Duodenal mucosa (tissue), 2 donors: ENCODE results near the gene COL4A6.

Source experiments
- H3K27ac ChIP-seq: one replicate; pipeline ENCODE4 v1.7.0; 2013; ENCODE audit warnings: low read depth, low read length
- H3K27me3 ChIP-seq, 2 donors: one replicate each; pipeline ENCODE4 v1.7.0; 2013; ENCODE audit warnings: low read length in 2 of 2, control low read depth in 1 of 2; ENCODE audit not compliant: insufficient read depth in 2 of 2, control insufficient read depth in 1 of 2
- H3K36me3 ChIP-seq, 2 donors: one replicate each; pipeline ENCODE4 v1.7.0; 2013; ENCODE audit warnings: low read length in 2 of 2, control low read depth in 1 of 2; ENCODE audit not compliant: insufficient read depth in 2 of 2, control insufficient read depth in 1 of 2
- H3K4me1 ChIP-seq, 2 donors: one replicate each; pipeline ENCODE4 v1.7.0; 2013; ENCODE audit warnings: low read length in 2 of 2, control low read depth in 1 of 2; ENCODE audit not compliant: insufficient read depth in 2 of 2, control insufficient read depth in 1 of 2
- H3K4me3 ChIP-seq, 2 donors: one replicate each; pipeline ENCODE4 v1.7.0; 2013; ENCODE audit warnings: low read length in 2 of 2, low read depth in 1 of 2
- H3K9ac ChIP-seq, 2 donors: one replicate each; pipeline ENCODE4 v1.7.0; 2013; ENCODE audit warnings: low read length in 2 of 2, low read depth in 1 of 2
- H3K9me3 ChIP-seq, 2 donors: one replicate each; pipeline ENCODE4 v1.7.0; 2013; ENCODE audit warnings: low read length in 2 of 2, control low read depth in 1 of 2; ENCODE audit not compliant: control insufficient read depth in 1 of 2

Gene COL4A6

DNA sequence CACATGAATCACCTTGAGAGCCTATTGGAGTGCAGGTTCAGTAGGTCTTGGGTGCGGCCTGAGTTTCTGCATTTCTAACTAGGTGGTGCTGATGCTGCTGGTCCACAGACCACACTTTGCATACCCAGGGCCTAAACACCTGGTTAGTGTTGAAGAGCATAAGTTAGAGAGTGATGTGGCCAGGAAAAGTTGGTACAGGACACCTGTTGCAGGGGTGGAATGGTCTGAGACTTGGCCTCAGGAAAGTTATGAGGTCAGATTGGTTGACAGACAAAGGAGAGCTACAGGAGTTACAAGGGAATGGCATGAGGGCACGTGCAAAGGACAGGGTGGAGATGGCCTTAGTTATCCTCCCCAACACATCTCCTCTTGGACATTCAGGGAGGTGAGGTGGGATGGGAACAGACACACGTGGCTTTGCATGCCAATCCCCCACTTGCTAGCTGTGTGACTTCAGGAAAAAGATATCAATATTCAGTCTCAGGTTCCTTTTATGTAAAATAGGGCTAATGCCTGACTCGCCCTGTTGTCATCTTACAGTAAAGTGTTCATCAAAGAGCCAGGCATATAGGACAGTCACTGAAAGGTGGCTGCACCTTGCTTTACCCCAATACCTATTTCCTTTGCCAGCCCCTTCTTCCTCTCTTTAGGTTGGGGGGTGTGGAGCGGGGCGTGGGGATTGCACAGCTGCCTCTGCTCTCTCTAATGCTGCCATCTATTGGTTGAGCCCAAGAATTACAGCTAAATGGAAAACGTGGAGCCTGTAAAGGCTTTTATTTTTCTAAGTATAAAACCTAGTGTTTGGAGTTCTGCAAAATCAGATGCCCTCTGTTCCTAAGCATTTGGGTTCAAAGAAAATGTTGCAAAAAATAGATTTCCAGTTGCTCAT, 299.2 kb downstream of the COL4A6 start:
- no peaks in the 10 kb centered on the region for H3K9me3 ChIP-seq
- no peak overlapping the region for H3K27ac ChIP-seq
- H3K36me3 ChIP-seq, result peaks cover 14 to 26% of the 10 kb centered on the region in 2 donors
- H3K9ac ChIP-seq, result no peak overlapping the region
- no peaks in the 10 kb centered on the region for H3K4me1 ChIP-seq
- no peak overlapping the region for H3K4me3 ChIP-seq
- H3K27me3 ChIP-seq, result no peaks in the 10 kb centered on the region

DNA sequence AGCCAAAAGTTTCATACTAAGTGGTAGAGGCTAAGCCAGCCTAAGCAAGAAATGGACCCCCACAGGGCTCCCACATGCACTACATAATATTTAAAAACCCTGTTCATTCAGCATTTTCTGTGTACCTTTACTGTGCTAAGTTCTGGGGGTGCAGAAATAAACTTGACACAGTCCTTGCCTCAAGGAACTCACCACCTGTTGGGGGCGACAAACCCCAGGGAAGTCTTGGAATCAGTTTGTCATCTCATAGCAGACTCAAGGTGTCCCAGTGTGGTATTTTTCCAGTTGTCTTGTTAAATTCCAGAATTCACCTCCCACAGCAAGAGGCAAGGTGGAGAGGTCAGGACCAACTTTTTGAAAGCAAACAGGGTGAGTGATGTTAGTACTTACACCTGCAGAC, 303.5 kb downstream of the COL4A6 start:
- Histone ChIP-seq H3K4me3 (no peak overlapping the region), H3K36me3 (peaks cover 14 to 26% of the 10 kb centered on the region in 2 donors), H3K4me1 (no peaks in the 10 kb centered on the region), H3K9me3 (no peaks in the 10 kb centered on the region), H3K9ac (no peak overlapping the region), H3K27ac (no peak overlapping the region), H3K27me3 (no peaks in the 10 kb centered on the region)

DNA sequence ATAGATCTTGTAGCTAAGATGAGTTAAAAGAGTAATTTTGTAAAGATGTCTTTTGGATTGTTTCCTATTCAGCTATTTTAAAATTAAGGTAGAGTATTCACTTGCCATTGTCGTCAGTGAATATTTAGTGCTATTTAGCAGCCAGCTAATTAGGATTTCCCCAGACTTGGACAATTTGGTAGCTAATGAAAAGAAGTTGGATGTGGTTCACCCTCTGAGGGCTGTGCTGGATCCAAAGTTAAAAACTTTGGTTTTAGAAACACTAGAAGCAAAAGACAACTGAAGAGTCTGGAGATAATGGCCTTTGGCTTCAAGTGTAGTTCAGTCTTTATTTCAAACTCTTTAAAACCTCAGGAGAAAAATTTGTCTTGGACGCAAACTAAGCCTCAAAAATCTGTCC, 305.3 kb downstream of the COL4A6 start:
- Histone ChIP-seq H3K4me1 (no peaks in the 10 kb centered on the region), H3K4me3 (no peak overlapping the region), H3K27ac (no peak overlapping the region), H3K36me3 (peaks cover 9 to 16% of the 10 kb centered on the region in 2 donors), H3K9me3 (no peaks in the 10 kb centered on the region), H3K27me3 (no peaks in the 10 kb centered on the region), H3K9ac (no peak overlapping the region)

DNA sequence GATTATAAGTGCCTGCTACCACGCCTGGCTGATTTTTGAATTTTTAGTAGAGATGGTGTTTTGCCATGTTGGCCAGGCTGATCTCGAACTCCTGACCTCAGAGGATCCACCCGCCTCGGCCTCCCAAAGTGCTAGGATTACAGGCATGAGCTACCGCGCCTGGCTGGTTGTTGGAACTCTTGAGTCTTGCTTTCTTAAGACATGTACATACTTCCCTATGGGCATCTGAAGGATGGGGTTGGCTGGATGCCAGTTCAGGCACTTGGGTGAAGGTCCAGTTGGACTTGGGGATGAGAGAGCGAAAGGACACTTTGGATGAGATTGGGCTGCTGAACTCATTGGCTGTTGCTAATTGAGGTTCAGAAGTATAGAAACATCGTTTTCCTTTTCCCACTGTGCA, 306.2 kb downstream of the COL4A6 start:
- Histone ChIP-seq H3K36me3 (peaks cover 9 to 18% of the 10 kb centered on the region in 2 donors), H3K27me3 (no peaks in the 10 kb centered on the region), H3K9ac (no peak overlapping the region), H3K9me3 (no peaks in the 10 kb centered on the region), H3K4me3 (no peak overlapping the region), H3K27ac (no peak overlapping the region), H3K4me1 (no peaks in the 10 kb centered on the region)

DNA sequence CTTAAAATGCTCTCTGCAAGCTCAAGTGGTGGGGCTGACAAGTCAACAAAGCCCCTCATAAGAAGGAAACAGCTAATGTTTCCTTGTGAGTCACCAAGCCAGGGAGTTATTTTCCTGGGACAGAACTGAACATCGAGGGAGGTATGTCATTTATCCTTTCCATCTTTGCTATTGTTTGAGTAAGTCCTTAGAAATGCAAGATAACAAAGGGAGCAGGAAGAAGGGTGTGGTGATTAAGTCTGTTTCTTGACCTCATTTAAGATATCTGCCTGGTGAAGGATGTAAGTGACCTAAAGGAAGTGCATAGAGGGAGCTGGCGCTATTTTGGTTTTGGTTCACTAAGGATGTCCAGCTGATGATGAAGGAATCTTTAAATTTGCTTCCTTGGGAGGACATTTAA, 306.8 kb downstream of the COL4A6 start:
- Histone ChIP-seq H3K36me3 (peaks cover 9 to 23% of the 10 kb centered on the region in 2 donors), H3K4me1 (no peaks in the 10 kb centered on the region), H3K9me3 (no peaks in the 10 kb centered on the region), H3K9ac (no peak overlapping the region), H3K27ac (no peak overlapping the region), H3K27me3 (no peaks in the 10 kb centered on the region), H3K4me3 (no peak overlapping the region)

DNA sequence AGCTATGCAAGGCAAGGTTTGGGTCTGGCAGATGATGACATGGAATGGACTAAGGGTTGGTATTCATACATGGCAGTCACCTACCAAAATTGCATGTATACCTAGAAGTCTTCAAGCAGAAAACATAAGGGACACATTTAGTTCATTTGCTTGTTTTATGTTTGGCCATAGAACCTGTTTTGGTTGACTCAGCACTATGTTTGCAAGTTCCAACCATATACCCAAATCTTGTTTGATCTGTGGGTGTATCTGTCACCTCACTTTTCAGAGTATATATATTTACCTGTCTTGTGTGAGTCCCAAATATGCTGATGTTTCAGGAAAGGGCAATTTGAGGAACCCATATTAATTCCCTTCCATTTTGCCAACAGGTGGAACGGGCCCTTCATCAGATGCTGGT, 307.3 kb downstream of the COL4A6 start:
- Histone ChIP-seq H3K9ac (no peak overlapping the region), H3K36me3 (peaks cover 9 to 23% of the 10 kb centered on the region in 2 donors), H3K27me3 (no peaks in the 10 kb centered on the region), H3K4me3 (no peak overlapping the region), H3K4me1 (no peaks in the 10 kb centered on the region), H3K27ac (no peak overlapping the region), H3K9me3 (no peaks in the 10 kb centered on the region)

DNA sequence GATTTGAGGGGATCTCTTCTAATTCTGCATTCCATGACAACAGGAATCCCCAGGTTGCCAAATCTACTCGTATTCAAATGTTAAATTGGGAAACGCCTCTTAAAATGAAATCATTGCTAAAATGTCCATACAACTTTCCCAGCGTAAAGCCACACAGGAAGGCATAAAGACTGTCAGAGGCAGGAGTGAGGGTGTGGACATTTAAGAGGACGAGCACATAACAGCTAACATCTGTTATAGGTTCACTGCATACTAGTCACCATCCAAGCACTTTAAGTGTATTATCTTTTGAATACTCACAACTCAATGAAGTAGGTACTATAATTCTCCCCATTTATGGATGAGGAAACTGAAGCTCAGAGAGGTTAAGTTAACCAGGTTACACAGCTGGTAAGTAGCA, 311.1 kb downstream of the COL4A6 start:
- Histone ChIP-seq H3K4me3 (no peak overlapping the region), H3K27ac (no peak overlapping the region), H3K9me3 (no peaks in the 10 kb centered on the region), H3K9ac (no peak overlapping the region), H3K27me3 (no peaks in the 10 kb centered on the region), H3K36me3 (peaks cover 0 to 11% of the 10 kb centered on the region in 2 donors), H3K4me1 (no peaks in the 10 kb centered on the region)

DNA sequence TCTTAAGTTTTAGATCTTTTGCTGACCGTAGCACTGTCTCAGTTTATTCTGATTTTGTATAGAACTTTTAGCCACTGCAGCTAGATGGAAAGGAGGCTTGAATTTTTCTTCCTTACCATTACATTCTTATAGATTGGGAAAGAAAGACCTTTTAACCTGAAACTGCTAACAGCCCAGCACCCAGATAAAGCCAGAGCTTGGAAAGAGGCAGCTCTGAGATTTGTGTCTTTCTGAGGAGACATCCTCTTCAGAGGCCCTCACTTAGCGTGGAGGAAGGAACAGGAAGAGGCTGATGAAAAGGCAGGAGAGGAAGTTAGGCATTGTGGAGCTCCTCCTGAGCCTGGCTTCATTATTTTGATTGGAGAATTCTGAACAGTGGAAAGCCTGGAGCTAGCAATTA, 311.6 kb downstream of the COL4A6 start:
- no peaks in the 10 kb centered on the region for H3K27me3 ChIP-seq
- no peak overlapping the region for H3K27ac ChIP-seq
- no peaks in the 10 kb centered on the region for H3K4me1 ChIP-seq
- H3K9ac ChIP-seq, result no peak overlapping the region
- H3K36me3 ChIP-seq, result peaks cover 0 to 11% of the 10 kb centered on the region in 2 donors
- no peaks in the 10 kb centered on the region for H3K9me3 ChIP-seq
- H3K4me3 ChIP-seq, result no peak overlapping the region

DNA sequence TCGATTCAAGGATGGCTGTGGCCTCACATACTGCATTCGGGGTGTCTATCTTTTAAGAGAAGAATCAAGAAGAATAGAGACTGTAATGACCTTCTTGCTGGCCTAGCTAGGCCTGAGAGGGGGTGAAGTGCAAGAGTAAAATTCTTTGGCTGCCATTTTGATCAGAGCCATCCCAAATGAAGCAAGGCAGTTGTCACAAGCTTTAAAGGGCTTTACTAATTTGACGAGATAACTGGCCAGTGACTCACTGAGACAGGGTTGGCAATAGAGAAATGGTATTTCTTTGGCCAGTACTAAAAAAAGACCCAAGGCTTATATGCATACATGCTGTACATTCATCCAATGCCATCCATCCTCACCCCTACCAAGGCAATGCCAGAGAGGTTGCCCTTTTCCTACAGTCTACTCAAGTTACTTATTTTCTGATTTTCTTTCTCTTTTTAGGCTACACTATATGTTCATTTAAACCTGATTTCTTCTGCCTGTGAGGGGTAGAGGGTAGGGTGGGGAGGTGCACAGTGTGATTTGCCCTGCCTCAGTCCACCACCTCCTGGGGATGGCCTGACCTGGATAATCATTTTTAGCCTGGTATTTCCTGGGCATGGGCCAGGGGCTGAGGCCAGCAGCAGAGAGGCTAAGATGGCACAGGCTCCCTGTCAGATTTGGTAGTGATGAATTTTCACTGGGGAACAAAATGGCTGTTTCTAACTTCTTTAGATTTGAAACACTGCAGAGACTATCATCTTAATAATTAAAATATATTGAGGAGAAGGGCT, 314.4 kb downstream of the COL4A6 start:
- no peaks in the 10 kb centered on the region for H3K9me3 ChIP-seq
- no peaks in the 10 kb centered on the region for H3K27me3 ChIP-seq
- H3K9ac ChIP-seq, result no peak overlapping the region
- peaks cover 0 to 7% of the 10 kb centered on the region in 2 donors for H3K36me3 ChIP-seq
- no peak overlapping the region for H3K27ac ChIP-seq
- no peaks in the 10 kb centered on the region for H3K4me1 ChIP-seq
- H3K4me3 ChIP-seq, result no peak overlapping the region

DNA sequence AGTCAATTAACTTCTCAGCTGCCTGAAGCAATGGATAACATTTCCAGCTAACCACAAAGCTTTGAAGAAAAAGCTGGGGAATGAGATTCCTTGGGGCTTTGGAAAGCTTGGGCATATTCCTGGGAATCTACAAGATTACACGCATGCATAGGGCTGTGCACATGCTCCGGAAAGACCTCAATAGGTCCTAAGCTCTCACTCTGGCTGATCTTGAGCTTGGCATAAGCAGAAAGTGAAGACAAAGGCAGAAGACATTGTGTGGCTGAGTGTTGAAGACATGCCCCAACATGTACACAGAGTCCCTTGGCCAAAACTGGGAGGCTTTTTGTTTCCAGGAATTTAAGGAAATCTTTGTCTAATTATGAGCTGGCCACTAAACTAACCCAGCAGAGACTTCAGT, 315.5 kb downstream of the COL4A6 start:
- Histone ChIP-seq H3K4me1 (no peaks in the 10 kb centered on the region), H3K9me3 (no peaks in the 10 kb centered on the region), H3K36me3 (peaks cover 0 to 7% of the 10 kb centered on the region in 2 donors), H3K4me3 (no peak overlapping the region), H3K27ac (no peak overlapping the region), H3K27me3 (no peaks in the 10 kb centered on the region), H3K9ac (no peak overlapping the region)
